Smooth muscle cell (in vitro differentiated cells): ENCODE measurements around the gene PRPF40A. TPM values are rescaled to one million over a fixed set of nuclear protein-coding genes. Genes with fewer than 3 reads are reported as not detected.
"Not testable (repeated sequence)": the region's sequence is repeated elsewhere in the genome, so short reads cannot be mapped to it uniquely, and the experiment has no call there.

Experiments
- DNase-seq: peaks from one replicate; lab custom pipeline; 2025; ENCODE audit not compliant: unreplicated experiment; lab: John Stamatoyannopoulos, UW
- H2AFZ ChIP-seq: fragments of 200-600 bp; sonication (generic); 2 replicates; pipeline ENCODE4 v1.6.0; 2016; ENCODE audit warnings: antibody characterized with exemption, low read depth, mild to moderate bottlenecking
- H3F3A ChIP-seq: fragments of 200-600 bp; sonication (generic); 2 replicates; pipeline ENCODE4 v1.6.0; 2017; ENCODE audit warnings: antibody characterized with exemption, low read depth
- H3K27ac ChIP-seq: fragments of 200-600 bp; sonication (generic); 2 replicates; pipeline ENCODE4 v1.5.1; 2016; ENCODE audit warnings: low read depth, mild to moderate bottlenecking
- H3K27me3 ChIP-seq: fragments of 200-600 bp; sonication (generic); 2 replicates; pipeline ENCODE4 v1.6.1; 2016; ENCODE audit warnings: low read depth, mild to moderate bottlenecking
- H3K36me3 ChIP-seq: fragments of 200-600 bp; sonication (generic); 2 replicates; pipeline ENCODE4 v1.5.1; 2016; ENCODE audit warnings: low read depth
- H3K4me1 ChIP-seq: fragments of 200-600 bp; sonication (generic); 2 replicates; pipeline ENCODE4 v1.5.1; 2016; ENCODE audit warnings: low read depth
- H3K4me2 ChIP-seq: fragments of 200-600 bp; sonication (generic); 2 replicates; pipeline ENCODE4 v1.6.0; 2016; ENCODE audit warnings: mild to moderate bottlenecking
- H3K4me3 ChIP-seq: fragments of 200-600 bp; sonication (generic); 2 replicates; pipeline ENCODE4 v1.5.1; 2016; ENCODE audit warnings: mild to moderate bottlenecking
- H3K79me2 ChIP-seq: fragments of 200-600 bp; sonication (generic); 2 replicates; pipeline ENCODE4 v1.6.0; 2016; ENCODE audit warnings: low read depth, mild to moderate bottlenecking
- H3K9ac ChIP-seq: fragments of 200-600 bp; sonication (generic); 2 replicates; pipeline ENCODE4 v1.6.0; 2016; ENCODE audit warnings: low read depth
- H3K9me3 ChIP-seq: fragments of 200-600 bp; sonication (generic); replicated peaks from 2 replicates; pipeline ENCODE4 v1.5.1; 2016; ENCODE audit warnings: low read depth
- H4K20me1 ChIP-seq: fragments of 200-600 bp; sonication (generic); 2 replicates; pipeline ENCODE4 v1.6.0; 2016; ENCODE audit warnings: low read depth
- CTCF ChIP-seq: fragments of 200-600 bp; sonication (generic); IDR thresholded peaks from 2 replicates; pipeline ENCODE4 v1.5.1; 2017; ENCODE audit warnings: borderline replicate concordance, mild to moderate bottlenecking, antibody characterized with exemption; ENCODE audit not compliant: insufficient read depth, poor library complexity, severe bottlenecking
- WGBS: methylation state at CpG from one replicate; pipeline ENCODE4 v1.1.7; 2016; ENCODE audit warnings: low lambda C conversion rate; 5-methylcytosine and 5-hydroxymethylcytosine counted together
- polyA plus RNA-seq: library from polyadenylated mRNA; unstranded; fragments of >200 nt; fragmentation: Nextera tagmentation; extraction: Ambion mirVana; gene quantifications from 2 replicates; pipeline ENCODE4 v1.2.1, GENCODE V29; 2016
- total RNA-seq: library from RNA; depleted of rRNA; stranded (reverse); fragments of >200 nt; gene quantifications from 2 replicates; pipeline ENCODE4 v1.2.3, GENCODE V29; 2014

PRPF40A gene
- total and polyA plus RNA-seq, 2 experiments from 2014 or later = 93.4 to 117 TPM

DNA sequence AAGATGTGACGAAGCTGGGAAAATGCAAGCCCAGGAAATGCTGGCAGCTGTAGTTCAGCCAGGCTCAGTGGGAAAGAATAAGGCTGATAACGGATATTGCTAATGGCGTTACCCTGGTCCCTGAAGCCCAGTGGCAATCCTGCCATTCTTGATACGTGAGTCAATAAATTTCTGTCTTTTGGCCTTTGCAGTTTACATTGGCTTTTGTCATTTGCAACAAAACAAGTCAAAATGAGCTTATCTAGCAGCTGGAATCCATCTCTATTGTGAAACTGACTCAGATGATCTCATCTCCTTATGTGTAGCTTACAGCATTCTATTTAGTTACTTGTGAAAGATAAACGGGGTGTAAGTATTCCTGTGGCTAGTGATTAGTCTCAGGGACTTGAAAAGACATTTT lies 44.9 kb upstream of the PRPF40A start:
- no peak for TF ChIP-seq CTCF
- peak overlapping the region; percentile 41 for H3K4me2 ChIP-seq
- no peak overlapping the region for H3K27ac ChIP-seq
- H3K36me3 ChIP-seq = peaks cover 4% of the 10 kb centered on the region
- no peaks in the 10 kb centered on the region for H3F3A ChIP-seq
- no peak overlapping the region for H3K9ac ChIP-seq
- WGBS = 31% methylated on average over 5 of the region's 5 CpGs
- H4K20me1 ChIP-seq = no peaks in the 10 kb centered on the region
- H3K27me3 ChIP-seq = no peaks in the 10 kb centered on the region
- DNase-seq = no peak
- no peaks in the 10 kb centered on the region for H3K79me2 ChIP-seq
- H2AFZ ChIP-seq = no peak overlapping the region
- no peaks in the 10 kb centered on the region for H3K4me1 ChIP-seq
- H3K4me3 ChIP-seq = no peak overlapping the region
- no peaks in the 10 kb centered on the region for H3K9me3 ChIP-seq

- Histone ChIP-seq H3F3A (no peaks in the 10 kb centered on the region), H2AFZ (no peak overlapping the region), H3K9me3 (no peaks in the 10 kb centered on the region), H3K4me3 (no peak overlapping the region), H3K79me2 (no peaks in the 10 kb centered on the region), H3K36me3 (peaks cover 11% of the 10 kb centered on the region), H3K4me1 (no peaks in the 10 kb centered on the region), H3K9ac (no peak overlapping the region), H4K20me1 (no peaks in the 10 kb centered on the region), H3K27me3 (no peaks in the 10 kb centered on the region), H3K4me2 (no peak overlapping the region), H3K27ac (no peak overlapping the region)
- no peak for DNase-seq
- 69% methylated on average over 4 of the region's 4 CpGs for WGBS
- no peak for TF ChIP-seq CTCF
Measured at GRCh38 chr2:152761214-152761613, 44.0 kb upstream of the PRPF40A start.

GRCh38 chr2:152759290-152760072 lies 42.2 kb upstream of the PRPF40A start:
- TF ChIP-seq CTCF = no peak
- no peak overlapping the region for H3K27ac ChIP-seq
- no peak overlapping the region for H3K9ac ChIP-seq
- DNase-seq = no peak
- no peaks in the 10 kb centered on the region for H3K4me1 ChIP-seq
- no peaks in the 10 kb centered on the region for H3F3A ChIP-seq
- H3K9me3 ChIP-seq = no peaks in the 10 kb centered on the region
- no peaks in the 10 kb centered on the region for H3K79me2 ChIP-seq
- H3K4me3 ChIP-seq = no peak overlapping the region
- peaks cover 12% of the 10 kb centered on the region for H3K36me3 ChIP-seq
- H4K20me1 ChIP-seq = peaks cover 10% of the 10 kb centered on the region
- WGBS = 98% methylated on average over 6 of the region's 6 CpGs
- H3K4me2 ChIP-seq = no peak overlapping the region
- H2AFZ ChIP-seq = no peak overlapping the region
- H3K27me3 ChIP-seq = no peaks in the 10 kb centered on the region

GRCh38 chr2:152755029-152755428 lies 37.8 kb upstream of the PRPF40A start:
- DNase-seq = no peak
- H2AFZ ChIP-seq = no peak overlapping the region

GRCh38 chr2:152747751-152748150 lies 30.5 kb upstream of the PRPF40A start:
- WGBS = 71% methylated on average over 4 of the region's 4 CpGs
- H3K36me3 ChIP-seq, H4K20me1 ChIP-seq, H3K27ac ChIP-seq, H2AFZ ChIP-seq, H3K4me1 ChIP-seq, DNase-seq, H3F3A ChIP-seq, H3K9me3 ChIP-seq, H3K27me3 ChIP-seq, H3K79me2 ChIP-seq, H3K4me3 ChIP-seq, H3K9ac ChIP-seq, H3K4me2 ChIP-seq: not testable (repeated sequence)

More at GRCh38 chr2:152755029-152755428, 37.8 kb upstream of the PRPF40A start:
- WGBS = 57% methylated on average over 13 of the region's 13 CpGs
- no peak overlapping the region for H3K27ac ChIP-seq
- no peak overlapping the region for H3K4me2 ChIP-seq
- TF ChIP-seq CTCF = peak; percentile 58
- no peaks in the 10 kb centered on the region for H3K4me1 ChIP-seq
- no peaks in the 10 kb centered on the region for H3K27me3 ChIP-seq
- H3K79me2 ChIP-seq = no peaks in the 10 kb centered on the region
- H3K9me3 ChIP-seq = no peaks in the 10 kb centered on the region
- H3K36me3 ChIP-seq = peaks cover 16% of the 10 kb centered on the region
- H4K20me1 ChIP-seq = peaks cover 13% of the 10 kb centered on the region
- H3K4me3 ChIP-seq = no peak overlapping the region
- H3K9ac ChIP-seq = no peak overlapping the region
- H3F3A ChIP-seq = no peaks in the 10 kb centered on the region
